H1 (cell line): ENCODE results near the gene WIPI1. TPM values are rescaled to one million over a fixed set of nuclear protein-coding genes. Genes with fewer than 3 reads are reported as not detected.

Experiments
- CHD1 ChIP-seq: IDR thresholded peaks from 2 replicates; pipeline ENCODE4 v1.6.1; 2012; ENCODE audit warnings: low read depth, low read length, improper control_type of control experiment
- polyA plus RNA-seq, 7 experiments: library from polyadenylated mRNA; depleted of rRNA in 3 of 7; stranded (reverse) in 5 of 7; unstranded in 2 of 7; fragments of >200 nt in 5 of 7; fragments of 200-250 nt in 2 of 7; gene quantifications; 1 replicate in 5 of 7; 2 replicates in 1 of 7; 4 replicates in 1 of 7; pipeline versions ENCODE4 v1.2.1 to v1.2.3, GENCODE V29; 2011 to 2013; ENCODE audit warnings: missing spikeins in 2 of 7, mixed read lengths in 2 of 7
- total RNA-seq: library from RNA; stranded (reverse); fragmentation: NEBNext Ultra II Directional; extraction: Animal tissue kit (Norgen Biotek cat#: 25700); gene quantifications from 2 replicates; pipeline ENCODE4 v1.2.1, GENCODE V29; 2021

Gene WIPI1
- total and polyA plus RNA-seq, 2 of the 8 experiments (the other 6 are each of a cell fraction or from before 2014, with no cell fraction given): 16.6 to 17.4 TPM

GRCh38 chr17:68461122-68461539 is 3.8 kb upstream of the WIPI1 start (continued):
- TF ChIP-seq CHD1: no peak
- TF ChIP-seq, all 59 proteins: peak for 0
